Heart left ventricle (tissue), 16 donors: ENCODE results near the gene TMEM267. TPM values are rescaled to one million over a fixed set of nuclear protein-coding genes. Genes with fewer than 3 reads are reported as not detected.

Experiments
- ATAC-seq, 4 donors: fragments of 200-7000 bp; cut with Tn5 transposase; one replicate each; pipeline ENCODE4 v1.9.1; 2020 to 2022; ENCODE audit warnings: moderate library complexity in 4 of 4, mild to moderate bottlenecking in 3 of 4, moderate number of reproducible peaks in 1 of 4
- DNase-seq, 5 donors: peaks; one replicate each; pipeline ENCODE4 v3.0.0-alpha.2; 2020
- H3K27ac ChIP-seq, 12 donors: fragments of 200-600 bp; sonication (generic) in 4 of 12; one replicate each; pipeline versions ENCODE4 v1.5.0 to v1.8.0; 2016 to 2022; ENCODE audit warnings: mild to moderate bottlenecking in 2 of 12
- H3K27me3 ChIP-seq, 9 donors: fragments of 200-600 bp; sonication (generic) in 2 of 9; one replicate each; pipeline versions ENCODE4 v1.5.1 to v1.8.0; 2016 to 2022; ENCODE audit warnings: mild to moderate bottlenecking in 3 of 9
- H3K36me3 ChIP-seq, 9 donors: fragments of 200-600 bp; sonication (generic) in 2 of 9; one replicate each; pipeline versions ENCODE4 v1.5.0 to v1.8.0; 2018 to 2022; ENCODE audit warnings: mild to moderate bottlenecking in 2 of 9
- H3K4me1 ChIP-seq, 12 donors: fragments of 200-600 bp; sonication (generic) in 4 of 12; one replicate each; pipeline versions ENCODE4 v1.5.0 to v1.8.0; 2016 to 2022; ENCODE audit warnings: mild to moderate bottlenecking in 3 of 12
- H3K4me3 ChIP-seq, 12 donors: fragments of 200-600 bp; sonication (generic) in 4 of 12; one replicate each; pipeline versions ENCODE4 v1.5.0 to v1.8.0; 2017 to 2022; ENCODE audit warnings: mild to moderate bottlenecking in 9 of 12, moderate library complexity in 4 of 12
- H3K9me3 ChIP-seq, 12 donors: fragments of 200-600 bp; sonication (generic) in 4 of 12; one replicate each; pipeline versions ENCODE4 v1.5.0 to v1.8.0; 2016 to 2022; ENCODE audit warnings: mild to moderate bottlenecking in 1 of 12
- POLR2A ChIP-seq, 2 donors: fragments of 450-650 bp; IDR thresholded peaks; one replicate each; pipeline ENCODE4 v1.6.1; 2017; ENCODE audit warnings: antibody characterized with exemption in 2 of 2, mild to moderate bottlenecking in 2 of 2, moderate library complexity in 2 of 2
- WGBS, 4 donors: extraction: QIAGEN DNeasy Blood & Tissue Kit in 2 of 4; methylation state at CpG; one replicate each; pipeline versions ENCODE4 v1.1.5 to v1.1.7; 2013 to 2018; 5-methylcytosine and 5-hydroxymethylcytosine counted together
- intact Hi-C, 10 donors: fragments of 100-400 bp; cut with DNase I; formaldehyde crosslinking; loops; one replicate each; pipeline versions ENCODE4 v1.11.1 to v1.14.2; 2022
- long read RNA-seq, 3 donors: library from polyadenylated mRNA; unstranded; transcript quantifications; one replicate each; pipeline ENCODE4 v2.0.0, GENCODE V29; 2020 to 2021
- polyA plus RNA-seq, 2 donors: library from polyadenylated mRNA; stranded (reverse); fragments of 200-250 nt; gene quantifications; one replicate each; pipeline ENCODE4 v1.2.3, GENCODE V29; 2013
- total RNA-seq, 9 donors: library from RNA; depleted of rRNA in 2 of 9; stranded (reverse); fragments of >200 nt in 2 of 9; fragmentation: NEBNext Ultra II Directional in 3 of 9; extraction: Animal tissue kit (Norgen Biotek cat#: 25700) in 3 of 9; gene quantifications; one replicate each; pipeline versions ENCODE4 v1.1.0 to v1.2.4, GENCODE V29; 2016 to 2023
- TF ChIP-seq, protein P1 (sequence below), 12 donors: fragments of 200-600 bp; sonication (generic) in 4 of 12; IDR thresholded peaks; one replicate each; pipeline versions ENCODE4 v1.5.0 to v1.8.0; 2018 to 2022; ENCODE audit warnings: antibody characterized with exemption in 12 of 12, mild to moderate bottlenecking in 5 of 12
- donor health status: ischemic (EF 13 %, LVEDD 7.1; RV severe dilation, severe dysfunction).
- donor health status: healthy with polysubstance abuse.
- donor health status: DM: no; HTN: yes; CAD: no.
- donor health status: DM: no; HTN: no; CAD: no.
- donor health status: ischemic (EF 25% LVEDD 6.9; RV normal size, moderate dysfunction).
- donor health status: ischemic (EF 25% LVEDD 5.7; RV mildly dilated, moderate dysfunction).
- donor health status: healthy.
- donor health status: DM: yes; HTN: yes; CAD: no.
- donor health status: ischemic (EF 35%, LVEDD 5.7; RV mildly dilated, moderate dysfunction).
- donor health status: nonischemic (EF 11% LVEDD 7.7; RV severe dilation, severe dysfunction).
- donor health status: DM: yes; HTN: yes; CAD: no.
- donor health status: PGD.
- donor health status: ischemic (EF 29% LVEDD 5.4; RV normal size, mild dysfunction).
- donor health status: nonischemic (EF 23%, LVEDD 6.1; RV moderate dilation, normal function).

Gene TMEM267
- total RNA-seq (1 to 10 TPM; 3.8 to 9.5 (median 7.2) TPM), polyA plus RNA-seq (1 to 10 TPM; 4.4 to 6.5 TPM)
- long read RNA-seq, donor 1, transcript TMEM267-201 (3 exons, 2,338 nt) = major isoform, 8 of 13 reads
- long read RNA-seq, donor 1, partial matches to known transcripts = 1 of 13 reads
- long read RNA-seq, donor 1, other reads (novel, unspliced or antisense) = 2 of 13 reads
- long read RNA-seq, donor 2, transcript TMEM267-201 (3 exons, 2,338 nt) = major isoform, 46 of 68 reads
- long read RNA-seq, donor 2, partial matches to known transcripts = 8 of 68 reads
- long read RNA-seq, donor 2, other reads (novel, unspliced or antisense) = 9 of 68 reads
- long read RNA-seq, donor 3, transcript TMEM267-201 (3 exons, 2,338 nt) = major isoform, 9 of 16 reads
- long read RNA-seq, donor 3, partial matches to known transcripts = 4 of 16 reads
- long read RNA-seq, donor 3, other reads (novel, unspliced or antisense) = 2 of 16 reads

DNA sequence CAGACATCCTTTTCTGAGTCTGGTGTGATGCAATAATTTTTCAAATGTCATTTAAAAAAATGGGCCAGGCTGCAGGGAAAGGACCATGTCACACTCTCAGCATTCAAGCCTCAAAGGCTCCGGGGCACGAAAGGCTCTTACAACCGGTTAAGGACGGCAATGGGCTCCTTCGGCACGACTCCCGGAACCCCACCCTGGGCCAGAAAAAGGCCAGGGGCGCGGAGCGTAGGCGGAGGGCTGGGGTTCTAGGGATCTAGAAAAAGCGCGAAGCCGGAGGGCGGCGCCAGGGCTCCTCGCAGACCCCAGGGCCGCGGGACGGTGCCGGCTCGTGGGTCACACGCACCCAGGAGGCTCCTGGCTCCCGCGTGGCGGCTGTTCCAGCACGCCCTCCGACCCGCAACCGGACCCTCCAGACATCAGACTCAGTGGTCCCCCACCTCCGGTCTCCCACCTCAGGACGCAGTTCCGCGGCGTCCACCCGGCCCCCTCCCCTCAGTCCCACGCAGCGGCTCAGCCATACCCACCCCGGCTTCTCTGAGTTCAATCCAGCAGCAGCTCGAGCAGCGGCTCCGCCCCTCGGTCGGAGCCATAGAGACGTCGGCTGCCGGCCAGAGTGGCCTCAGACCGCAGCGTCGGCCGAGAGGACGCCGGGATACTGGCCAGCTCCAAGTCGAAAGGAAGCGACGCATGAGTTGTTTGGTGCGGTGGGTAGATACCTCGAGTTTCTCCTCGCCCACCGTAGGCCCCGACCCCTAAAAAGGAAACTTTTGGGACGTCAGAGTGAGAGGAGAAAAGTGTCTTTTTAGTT is at the start of gene TMEM267:
TMEM267 (minus strand) TSS at position 568 of the 808 bp plus-strand sequence. CDS start 29,896 bp downstream, outside the sequence.
- peak; percentile 92 to 97 (median 95) for DNase-seq
- peak; percentile 98 to 99 (median 98) for ATAC-seq
- H3K9me3 ChIP-seq = no peaks in the 10 kb centered on the region
- H3K36me3 ChIP-seq = no peaks in the 10 kb centered on the region
- H3K27ac ChIP-seq = peak within 1 kb of the TSS; percentile 92 to 99 (median 96)
- H3K4me1 ChIP-seq = peaks cover 0 to 32% (median 15%) of the 10 kb centered on the region in 12 donors
- WGBS, 4 donors = 0% methylated on average over 39 to 62 of the region's 62 CpGs
- TF ChIP-seq POLR2A (IDR thresholded peaks at IDR 0.05) = peak in 1 of 2 donors; percentile 62
- TF ChIP-seq, protein P1, sequence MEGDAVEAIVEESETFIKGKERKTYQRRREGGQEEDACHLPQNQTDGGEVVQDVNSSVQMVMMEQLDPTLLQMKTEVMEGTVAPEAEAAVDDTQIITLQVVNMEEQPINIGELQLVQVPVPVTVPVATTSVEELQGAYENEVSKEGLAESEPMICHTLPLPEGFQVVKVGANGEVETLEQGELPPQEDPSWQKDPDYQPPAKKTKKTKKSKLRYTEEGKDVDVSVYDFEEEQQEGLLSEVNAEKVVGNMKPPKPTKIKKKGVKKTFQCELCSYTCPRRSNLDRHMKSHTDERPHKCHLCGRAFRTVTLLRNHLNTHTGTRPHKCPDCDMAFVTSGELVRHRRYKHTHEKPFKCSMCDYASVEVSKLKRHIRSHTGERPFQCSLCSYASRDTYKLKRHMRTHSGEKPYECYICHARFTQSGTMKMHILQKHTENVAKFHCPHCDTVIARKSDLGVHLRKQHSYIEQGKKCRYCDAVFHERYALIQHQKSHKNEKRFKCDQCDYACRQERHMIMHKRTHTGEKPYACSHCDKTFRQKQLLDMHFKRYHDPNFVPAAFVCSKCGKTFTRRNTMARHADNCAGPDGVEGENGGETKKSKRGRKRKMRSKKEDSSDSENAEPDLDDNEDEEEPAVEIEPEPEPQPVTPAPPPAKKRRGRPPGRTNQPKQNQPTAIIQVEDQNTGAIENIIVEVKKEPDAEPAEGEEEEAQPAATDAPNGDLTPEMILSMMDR (IDR thresholded peaks at IDR 0.05) = no peak
- peak within 1 kb of the TSS; percentile 72 to 93 (median 88) for H3K4me3 ChIP-seq
- intact Hi-C loops = loop anchor here in 9 of 10 donors (1.0 to 10.0 kb wide), 10 partner anchors 31 to 363 kb away; partner anchors contain the start of genes HMGCS1 (in 7 of the 9), ZNF131 (in 3 of the 9), C5orf34 (in 2 of the 9) and PAIP1 (in 2 of the 9)
- no peaks in the 10 kb centered on the region for H3K27me3 ChIP-seq

DNA sequence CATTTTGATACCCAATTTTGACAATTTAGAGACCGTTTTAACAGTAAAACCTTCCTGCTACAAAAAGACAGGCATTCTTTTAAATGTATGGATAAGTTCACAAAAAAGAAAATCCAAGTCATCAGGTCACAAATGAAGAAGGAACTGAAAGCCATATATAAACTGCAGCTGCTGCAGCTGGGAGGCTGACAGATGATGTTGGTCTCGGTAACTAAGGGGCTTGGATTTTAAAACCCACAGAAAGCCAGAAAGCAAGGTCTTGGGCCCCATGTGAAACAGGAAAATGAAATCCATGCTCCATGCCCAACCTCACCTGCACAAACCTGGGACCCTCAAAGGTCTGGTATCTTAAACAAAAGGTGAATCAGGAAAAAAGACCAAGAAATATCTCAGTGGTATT is 47.0 kb upstream of the TMEM267 start:
- DNase-seq = no peak
- WGBS, 4 donors = 89 to 96% (median 94%) methylated on average over 2 of the region's 2 CpGs
- Histone ChIP-seq H3K36me3 (peaks cover 4 to 99% (median 87%) of the 10 kb centered on the region in 9 donors), H3K27me3 (no peaks in the 10 kb centered on the region), H3K4me1 (no peaks in the 10 kb centered on the region), H3K27ac (no peak overlapping the region), H3K4me3 (no peak overlapping the region), H3K9me3 (no peaks in the 10 kb centered on the region)
- ATAC-seq = no peak
- TF ChIP-seq, protein P1 (IDR thresholded peaks at IDR 0.05) = no peak
- no peak for TF ChIP-seq POLR2A (IDR thresholded peaks at IDR 0.05)
- intact Hi-C loops = loop anchor here in 1 of 10 donors (1.0 kb wide), 1 partner anchor 10 kb away; no protein-coding TSS in a partner anchor

- intact Hi-C loops = no loop called here
- DNase-seq = no peak
- H3K27me3 ChIP-seq = no peaks in the 10 kb centered on the region
- TF ChIP-seq, protein P1 (IDR thresholded peaks at IDR 0.05) = no peak
- TF ChIP-seq POLR2A (IDR thresholded peaks at IDR 0.05) = no peak
- no peak for ATAC-seq
- 53 to 68% (median 64%) methylated on average over 2 of the region's 2 CpGs for WGBS, 4 donors
- no peak overlapping the region for H3K27ac ChIP-seq
- no peak overlapping the region for H3K4me3 ChIP-seq
- H3K4me1 ChIP-seq = no peaks in the 10 kb centered on the region
- H3K36me3 ChIP-seq = peaks cover 0 to 56% (median 46%) of the 10 kb centered on the region in 9 donors
- no peaks in the 10 kb centered on the region for H3K9me3 ChIP-seq
These were observed 40.0 kb upstream of the TMEM267 start for GRCh38 chr5:43523662-43524072.
